PFSK-1 (cell line): ENCODE data around the gene PAPPA2.

ENCODE experiments used
- FOXP2 ChIP-seq: optimal IDR thresholded peaks from 2 replicates; pipeline ENCODE3; 2011; ENCODE audit warnings: borderline replicate concordance, control low read depth, inconsistent platforms; ENCODE audit not compliant: insufficient read depth; ENCODE audit errors: extremely low read length, extremely low read depth
- POLR2AphosphoS5 ChIP-seq: IDR thresholded peaks from 2 replicates; pipeline ENCODE4 v1.6.1; 2012; ENCODE audit warnings: low read depth, mild to moderate bottlenecking, control low read depth, low read length, moderate library complexity
- SIN3A ChIP-seq: IDR thresholded peaks from 2 replicates; pipeline ENCODE4 v1.6.1; 2012; ENCODE audit warnings: mild to moderate bottlenecking, low read length, moderate library complexity, borderline replicate concordance; ENCODE audit not compliant: insufficient read depth
- TAF1 ChIP-seq: IDR thresholded peaks from 2 replicates; pipeline ENCODE4 v1.6.1; 2012; ENCODE audit warnings: low read length, control low read depth, borderline replicate concordance; ENCODE audit not compliant: insufficient read depth
- TF ChIP-seq, protein P1 (sequence below), 2 experiments: IDR thresholded peaks; 2 replicates each; pipeline versions ENCODE4 v1.6.1 to v1.8.0; 2011 to 2012; ENCODE audit warnings: low read depth in 2 of 2, low read length in 2 of 2, control low read depth in 1 of 2, inconsistent platforms in 1 of 2, mild to moderate bottlenecking in 1 of 2, moderate library complexity in 1 of 2; ENCODE audit not compliant: insufficient read depth in 1 of 2

Gene PAPPA2

DNA sequence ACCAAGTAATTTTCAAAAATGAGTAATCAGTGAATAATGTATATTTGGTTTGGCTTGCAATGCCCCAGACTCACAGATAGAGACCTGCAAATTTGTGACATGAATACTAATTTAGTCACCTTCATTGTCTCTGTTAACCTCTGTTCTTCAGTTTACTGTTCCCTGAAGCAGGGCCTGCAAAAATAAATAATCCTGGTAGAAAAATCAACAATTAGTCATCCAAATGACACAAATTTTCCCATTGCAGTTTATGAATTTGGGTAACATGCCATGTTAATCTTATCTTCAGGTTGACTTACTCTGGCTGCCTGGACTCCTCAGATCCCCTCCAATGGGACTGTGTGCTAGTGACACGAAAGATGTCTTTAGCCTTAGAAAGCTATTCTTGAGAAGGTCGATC is 289.5 kb downstream of the PAPPA2 start:
- TF ChIP-seq TAF1: no peak

DNA sequence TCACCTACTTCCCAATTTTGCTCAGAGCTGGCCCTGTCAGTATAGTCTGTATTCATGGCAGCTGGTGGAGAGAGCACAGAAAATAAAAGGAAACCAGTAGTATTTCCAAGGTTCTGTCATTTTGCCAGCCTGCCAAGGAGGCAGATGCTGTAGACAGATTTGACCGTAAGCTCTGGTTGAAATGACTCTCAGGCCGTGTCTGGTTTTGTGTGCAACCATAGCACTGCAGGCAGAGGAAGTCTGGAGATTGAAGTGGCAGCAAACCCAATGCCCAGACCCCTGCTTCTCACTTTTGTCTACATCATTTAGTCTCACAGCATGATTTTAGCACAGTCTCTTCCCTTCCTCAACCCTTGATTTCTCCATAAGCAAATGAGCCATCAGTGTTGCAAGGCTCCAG is 291.7 kb downstream of the PAPPA2 start:
- TF ChIP-seq POLR2AphosphoS5 (no peak), TAF1 (no peak), FOXP2 (no peak)
- TF ChIP-seq, protein P1, sequence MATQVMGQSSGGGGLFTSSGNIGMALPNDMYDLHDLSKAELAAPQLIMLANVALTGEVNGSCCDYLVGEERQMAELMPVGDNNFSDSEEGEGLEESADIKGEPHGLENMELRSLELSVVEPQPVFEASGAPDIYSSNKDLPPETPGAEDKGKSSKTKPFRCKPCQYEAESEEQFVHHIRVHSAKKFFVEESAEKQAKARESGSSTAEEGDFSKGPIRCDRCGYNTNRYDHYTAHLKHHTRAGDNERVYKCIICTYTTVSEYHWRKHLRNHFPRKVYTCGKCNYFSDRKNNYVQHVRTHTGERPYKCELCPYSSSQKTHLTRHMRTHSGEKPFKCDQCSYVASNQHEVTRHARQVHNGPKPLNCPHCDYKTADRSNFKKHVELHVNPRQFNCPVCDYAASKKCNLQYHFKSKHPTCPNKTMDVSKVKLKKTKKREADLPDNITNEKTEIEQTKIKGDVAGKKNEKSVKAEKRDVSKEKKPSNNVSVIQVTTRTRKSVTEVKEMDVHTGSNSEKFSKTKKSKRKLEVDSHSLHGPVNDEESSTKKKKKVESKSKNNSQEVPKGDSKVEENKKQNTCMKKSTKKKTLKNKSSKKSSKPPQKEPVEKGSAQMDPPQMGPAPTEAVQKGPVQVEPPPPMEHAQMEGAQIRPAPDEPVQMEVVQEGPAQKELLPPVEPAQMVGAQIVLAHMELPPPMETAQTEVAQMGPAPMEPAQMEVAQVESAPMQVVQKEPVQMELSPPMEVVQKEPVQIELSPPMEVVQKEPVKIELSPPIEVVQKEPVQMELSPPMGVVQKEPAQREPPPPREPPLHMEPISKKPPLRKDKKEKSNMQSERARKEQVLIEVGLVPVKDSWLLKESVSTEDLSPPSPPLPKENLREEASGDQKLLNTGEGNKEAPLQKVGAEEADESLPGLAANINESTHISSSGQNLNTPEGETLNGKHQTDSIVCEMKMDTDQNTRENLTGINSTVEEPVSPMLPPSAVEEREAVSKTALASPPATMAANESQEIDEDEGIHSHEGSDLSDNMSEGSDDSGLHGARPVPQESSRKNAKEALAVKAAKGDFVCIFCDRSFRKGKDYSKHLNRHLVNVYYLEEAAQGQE (IDR thresholded peaks at IDR 0.05; ENCODE audit: insufficient read depth in 1 of 2, low read depth in 2 of 2, low read length in 2 of 2): no peak

DNA sequence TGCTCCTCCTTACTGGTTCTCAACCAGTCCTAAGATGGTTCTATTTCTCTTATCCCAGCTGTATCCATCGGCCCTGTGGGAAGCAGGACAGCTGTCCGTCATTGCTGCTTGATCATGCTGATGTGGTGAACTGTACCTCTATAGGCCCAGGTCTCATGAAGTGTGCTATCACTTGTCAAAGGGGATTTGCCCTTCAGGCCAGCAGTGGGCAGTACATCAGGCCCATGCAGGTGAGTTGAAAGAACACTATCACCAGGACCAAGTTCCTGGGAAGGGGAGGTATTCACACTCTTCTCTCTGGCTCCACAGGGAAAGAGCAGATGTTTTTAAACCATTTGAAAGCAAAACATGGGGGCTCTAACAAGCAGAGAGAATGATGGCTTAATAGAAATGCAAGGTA is 302.6 kb downstream of the PAPPA2 start:
- TF ChIP-seq POLR2AphosphoS5 (no peak), FOXP2 (no peak), SIN3A (no peak), TAF1 (no peak)
- TF ChIP-seq, protein P1 (IDR thresholded peaks at IDR 0.05; ENCODE audit: insufficient read depth in 1 of 2, low read depth in 2 of 2, low read length in 2 of 2): no peak

DNA sequence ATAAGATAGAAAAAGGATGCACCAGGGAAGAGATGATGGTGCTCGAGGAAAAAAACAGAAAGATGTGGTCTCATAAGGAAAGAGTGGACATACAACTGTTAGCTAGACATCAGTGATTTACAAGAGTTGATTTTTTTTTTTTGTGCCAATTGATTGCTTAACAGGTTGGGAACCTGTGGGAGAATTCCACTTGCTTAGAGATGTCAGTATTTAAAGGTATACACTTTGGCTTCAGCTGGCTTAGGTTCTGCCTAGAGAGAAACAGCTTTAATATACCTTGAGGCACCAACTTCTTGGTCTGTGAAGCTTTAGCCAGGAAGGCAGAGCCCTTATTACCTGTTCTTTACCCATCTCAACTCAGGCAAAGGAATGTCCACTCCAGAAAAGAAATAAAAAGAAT is 303.8 kb downstream of the PAPPA2 start:
- TF ChIP-seq, protein P1 (IDR thresholded peaks at IDR 0.05; ENCODE audit: insufficient read depth in 1 of 2, low read depth in 2 of 2, low read length in 2 of 2): no peak
- TF ChIP-seq FOXP2 (no peak), SIN3A (no peak), POLR2AphosphoS5 (no peak), TAF1 (no peak)

DNA sequence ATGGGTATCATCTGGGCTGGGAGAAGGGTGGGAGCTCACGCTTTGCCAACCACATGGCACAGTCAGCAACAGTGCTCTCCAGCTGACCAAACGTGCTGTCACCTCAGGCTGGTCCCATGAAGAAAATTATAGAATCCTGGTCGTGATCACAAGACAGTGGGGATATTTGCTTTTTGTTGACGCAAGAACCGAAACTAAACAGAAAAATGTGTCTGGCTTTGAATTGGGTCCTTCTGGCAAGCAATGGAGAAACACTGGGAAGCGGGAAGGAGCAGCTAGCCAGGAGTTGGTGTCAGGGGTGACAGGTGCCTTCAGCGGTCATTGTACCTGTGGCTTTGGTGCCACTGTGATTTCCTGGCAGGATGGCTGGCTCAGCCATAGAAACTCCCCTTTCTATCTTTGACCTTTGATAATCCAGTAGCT is 304.8 kb downstream of the PAPPA2 start:
- TF ChIP-seq TAF1 (no peak), FOXP2 (no peak), POLR2AphosphoS5 (no peak), SIN3A (no peak)
- TF ChIP-seq, protein P1 (IDR thresholded peaks at IDR 0.05; ENCODE audit: insufficient read depth in 1 of 2, low read depth in 2 of 2, low read length in 2 of 2): no peak
